Measurements from ENCODE around the gene CRNKL1. TPM values are rescaled to one million over a fixed set of nuclear protein-coding genes. Genes with fewer than 3 reads are reported as not detected.

The CRNKL1 gene
- 30.5 and 34.9 TPM in 2 replicates for total RNA-seq (2014; rRNA removed; shearing (Covaris generic))
- 9.2 and 17.3 TPM in 2 replicates for polyA plus RNA-seq (2014; cell fraction: nucleus; rRNA removed)

DNA sequence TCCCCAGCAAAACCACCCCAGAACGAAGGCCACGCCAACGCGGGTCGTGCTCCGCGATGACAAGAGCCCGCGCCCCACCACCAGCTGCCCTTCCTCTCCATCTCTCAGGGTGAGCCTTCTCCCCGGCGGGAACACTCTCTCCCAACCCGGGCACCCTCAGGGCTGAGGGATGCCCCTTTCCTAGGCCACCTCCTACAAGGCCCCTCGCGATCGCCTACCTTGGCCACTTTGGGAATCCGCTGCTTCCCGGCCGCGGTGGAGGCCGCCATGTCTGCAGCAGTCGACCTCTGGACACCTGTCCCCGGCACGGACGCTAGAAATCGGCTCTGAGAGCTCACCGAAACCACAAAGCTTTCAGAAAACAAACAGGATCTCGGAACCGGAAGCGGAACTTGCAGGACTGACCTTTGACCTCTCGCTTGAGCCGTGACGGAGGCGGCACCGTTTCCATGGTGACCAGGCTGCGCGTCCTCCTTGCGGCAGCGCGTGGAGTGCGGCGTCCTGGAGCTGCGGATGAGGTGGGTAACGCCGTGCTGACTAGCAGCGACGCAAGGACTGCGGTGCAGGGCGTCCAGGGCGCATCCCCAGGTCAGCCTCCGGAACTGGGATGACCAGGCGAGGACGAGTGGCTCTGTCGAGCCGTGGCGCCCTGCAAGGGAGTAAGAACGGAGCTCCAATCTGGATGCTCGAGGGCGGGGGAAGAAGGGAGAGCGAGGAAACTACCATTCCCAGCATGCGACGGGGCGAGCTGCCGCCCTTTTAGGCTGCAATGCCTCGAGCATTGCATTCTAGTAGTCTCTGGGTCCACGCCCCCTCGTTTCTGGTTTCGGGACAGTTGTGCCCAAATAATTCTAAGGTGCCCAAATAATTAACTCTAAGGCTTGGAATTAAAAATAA is at the start of gene CRNKL1, which contains the start of gene CFAP61:
CRNKL1 (minus strand) TSS at position 393 of the 897 bp plus-strand sequence; CDS start at position 269, 124 bp downstream.
CFAP61 (plus strand) TSS at position 459 of the 897 bp plus-strand sequence. CDS start 4,122 bp downstream, outside the sequence.
- peak; percentile 96 for DNase-seq (ENCODE audit: extremely low read depth, low read depth)

DNA sequence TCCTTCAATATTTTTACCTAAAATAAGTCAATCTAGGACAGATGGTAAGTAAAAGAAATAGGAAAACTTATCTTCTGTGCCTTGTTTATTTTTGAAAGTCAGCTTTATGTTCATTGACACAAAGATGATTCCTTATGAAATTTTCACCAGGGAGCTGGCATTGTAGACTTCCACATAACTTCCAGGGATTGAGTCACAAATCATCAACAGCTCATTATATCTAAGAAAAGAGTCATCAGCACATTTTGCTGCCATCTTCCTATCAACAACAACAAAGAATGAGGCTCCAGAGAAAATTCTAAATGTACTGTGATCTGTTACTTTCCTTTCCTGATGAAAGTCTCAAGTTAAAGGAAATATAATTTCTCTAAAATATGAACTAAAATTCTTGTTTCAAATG is 48.6 kb upstream of the CRNKL1 start:
- DNase-seq (ENCODE audit: extremely low read depth, low read depth), result no peak

DNA sequence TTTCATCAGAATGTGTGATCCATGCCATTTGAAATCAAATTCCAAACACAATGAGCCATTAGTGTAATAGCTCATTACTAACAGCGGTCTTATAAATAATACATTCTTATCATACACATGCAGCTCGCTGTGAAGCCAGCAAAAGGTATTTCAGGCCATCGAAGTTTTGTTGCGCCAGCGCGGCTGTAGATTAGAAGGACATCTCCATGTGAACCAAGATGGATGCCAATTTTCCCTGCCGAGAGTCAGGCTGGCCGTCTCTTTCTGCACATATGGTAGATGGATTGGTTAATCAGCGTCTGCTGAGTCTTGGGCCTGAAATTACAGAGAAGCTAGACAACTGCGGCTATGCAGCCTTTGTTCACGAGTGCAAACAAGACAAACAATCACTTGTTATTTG is 44.2 kb upstream of the CRNKL1 start:
- DNase-seq (ENCODE audit: extremely low read depth, low read depth), result no peak

DNA sequence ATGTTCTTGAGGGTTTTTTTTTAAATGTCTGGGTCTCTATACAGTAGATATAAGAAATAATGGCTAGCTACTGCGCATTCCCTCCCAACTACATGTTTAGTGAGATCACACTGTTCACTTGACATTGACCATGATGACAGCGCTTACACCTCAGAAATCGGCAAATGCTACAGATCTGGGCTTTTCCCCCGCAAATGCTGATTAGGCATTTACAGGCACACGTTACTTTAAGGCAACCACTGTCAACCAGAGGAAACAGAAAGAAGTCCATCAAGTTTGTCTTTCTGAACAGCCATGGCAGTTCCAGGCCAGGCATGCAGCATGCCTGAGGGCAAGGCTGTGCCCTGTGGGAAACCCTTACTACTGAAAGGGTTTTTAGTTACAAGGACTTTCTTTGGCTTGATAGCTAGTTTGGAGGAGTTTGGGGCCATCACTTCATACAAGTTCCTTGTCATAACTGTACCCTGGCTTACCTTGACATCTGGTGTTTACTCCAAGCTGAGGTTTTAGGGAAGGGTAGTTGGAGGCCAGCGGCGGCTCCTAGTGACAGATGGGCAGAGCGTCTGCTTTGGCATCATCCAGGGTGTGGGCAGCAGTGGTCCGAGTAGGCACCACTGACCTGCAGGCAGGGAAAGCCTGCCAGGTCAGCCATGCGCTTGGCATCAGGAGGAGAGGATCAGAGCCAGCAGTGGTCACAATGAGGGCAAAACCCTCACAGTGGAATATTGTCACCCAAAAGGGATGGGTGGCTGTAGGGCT is 43.0 kb upstream of the CRNKL1 start:
- no peak for DNase-seq (ENCODE audit: extremely low read depth, low read depth)

DNA sequence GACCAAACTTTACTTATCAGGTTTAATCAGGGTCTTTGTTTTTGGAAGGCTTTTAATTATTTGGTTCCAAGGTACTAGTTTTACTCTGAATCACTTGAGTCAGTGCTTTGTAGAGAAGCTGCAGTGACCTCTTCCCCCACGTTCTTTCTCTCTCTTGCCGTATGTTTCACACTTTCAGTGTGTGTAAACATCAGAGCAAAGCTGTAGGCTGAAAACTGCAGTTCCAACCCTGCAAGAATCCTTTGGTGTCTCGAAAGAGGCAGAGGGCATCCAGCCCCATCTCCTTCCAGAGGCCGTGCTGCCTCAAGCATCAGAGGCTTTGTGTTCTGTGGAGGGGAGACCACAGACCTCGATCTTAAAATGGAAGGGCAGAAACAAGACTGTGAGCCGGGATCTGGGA is 42.1 kb upstream of the CRNKL1 start:
- no peak for DNase-seq (ENCODE audit: extremely low read depth, low read depth)

DNA sequence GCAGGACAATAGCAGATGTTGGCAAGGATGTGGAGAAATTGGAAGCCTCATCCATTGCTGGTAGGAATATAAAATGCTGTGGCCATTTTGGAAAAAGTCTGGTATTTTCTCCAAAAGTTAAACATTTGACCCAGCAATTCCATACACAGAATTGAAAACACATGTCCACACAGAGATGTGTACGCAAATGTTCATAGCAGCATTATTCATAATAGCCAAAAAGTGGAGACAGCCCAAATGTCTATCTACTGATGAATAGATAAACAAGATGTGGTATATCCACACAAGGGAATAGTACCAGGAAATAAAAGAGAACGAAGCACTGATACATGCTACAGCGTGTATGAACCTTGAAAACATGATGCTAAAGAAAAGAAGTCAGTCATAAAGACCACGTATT is 40.6 kb upstream of the CRNKL1 start:
- no peak for DNase-seq (ENCODE audit: extremely low read depth, low read depth)

DNA sequence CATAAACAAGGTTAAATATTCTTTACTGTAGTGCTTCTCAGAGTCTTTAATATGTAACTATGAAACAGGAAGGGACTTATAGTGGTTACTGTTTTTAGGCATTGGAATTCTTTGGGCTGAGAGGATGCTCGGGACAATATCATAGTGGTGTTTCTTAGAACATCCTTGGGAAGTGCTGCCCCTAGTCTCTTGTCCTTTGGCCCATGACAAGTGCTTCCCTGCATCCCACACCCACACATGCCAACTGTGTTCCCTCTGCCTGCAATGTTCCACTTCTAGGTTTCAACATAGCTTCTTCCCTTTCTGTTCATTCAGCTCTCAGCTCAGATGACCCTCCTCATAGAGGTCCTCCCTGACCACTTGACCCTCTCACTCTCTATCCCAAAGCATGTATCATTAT is 37.7 kb upstream of the CRNKL1 start:
- DNase-seq (ENCODE audit: extremely low read depth, low read depth), result no peak

DNA sequence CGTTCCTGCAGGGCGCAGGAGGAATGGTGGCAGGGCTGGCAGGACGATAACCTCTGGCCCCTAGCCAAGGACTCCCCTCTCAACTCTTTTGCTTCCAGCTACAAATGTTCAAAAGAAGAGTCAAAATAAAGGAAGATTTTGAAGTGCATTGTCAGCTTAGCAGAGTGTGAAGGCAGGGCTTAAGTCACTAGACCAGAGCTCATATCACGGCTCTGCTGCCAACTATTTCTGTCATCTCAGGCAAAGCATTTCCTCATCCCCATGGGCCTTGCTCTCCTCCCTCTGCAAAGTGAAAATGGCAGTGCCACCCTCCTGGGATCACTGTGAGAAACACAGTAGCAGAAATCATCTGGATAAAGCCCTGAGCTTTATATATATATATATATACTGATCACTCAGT is 36.8 kb upstream of the CRNKL1 start:
- DNase-seq (ENCODE audit: extremely low read depth, low read depth), result no peak

DNA sequence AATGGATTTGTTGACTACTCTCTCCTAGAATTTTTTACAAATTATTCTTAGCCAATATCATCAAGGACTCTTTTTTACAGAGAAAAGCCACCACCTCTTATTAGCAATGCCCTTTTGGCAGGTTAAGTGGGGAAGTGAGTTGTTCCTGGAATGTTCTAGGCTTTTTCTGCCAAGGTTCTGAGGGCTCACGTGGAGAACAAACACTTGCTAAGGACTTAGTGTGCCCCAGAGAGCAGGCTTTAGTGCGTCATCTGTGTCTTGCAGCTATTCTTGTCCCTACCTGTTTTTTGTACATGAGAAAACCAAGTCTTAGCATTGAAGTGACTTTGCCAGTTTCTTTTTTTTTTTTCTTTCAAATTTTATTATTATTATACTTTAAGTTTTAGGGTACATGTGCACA is 33.5 kb upstream of the CRNKL1 start:
- DNase-seq (ENCODE audit: extremely low read depth, low read depth), result no peak

DNA sequence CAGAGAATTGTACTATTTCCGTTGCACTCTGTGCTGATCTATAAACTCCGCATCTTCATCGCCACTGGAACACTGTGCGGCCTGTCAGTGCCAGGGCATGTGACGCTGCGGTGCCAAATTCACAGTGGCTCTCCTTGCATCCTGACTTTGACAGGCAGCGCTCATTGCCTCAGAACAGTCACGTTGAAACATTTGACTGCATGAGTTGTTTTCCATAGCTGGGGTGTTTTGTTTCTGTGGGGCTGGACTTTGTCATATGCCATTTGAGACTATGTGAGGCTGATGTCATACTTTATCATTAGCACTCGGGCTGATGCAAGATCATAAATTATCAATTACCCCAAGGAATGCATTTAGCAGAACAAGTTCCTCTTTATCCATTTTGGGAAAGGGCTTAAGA is 32.8 kb upstream of the CRNKL1 start:
- no peak for DNase-seq (ENCODE audit: extremely low read depth, low read depth)

DNA sequence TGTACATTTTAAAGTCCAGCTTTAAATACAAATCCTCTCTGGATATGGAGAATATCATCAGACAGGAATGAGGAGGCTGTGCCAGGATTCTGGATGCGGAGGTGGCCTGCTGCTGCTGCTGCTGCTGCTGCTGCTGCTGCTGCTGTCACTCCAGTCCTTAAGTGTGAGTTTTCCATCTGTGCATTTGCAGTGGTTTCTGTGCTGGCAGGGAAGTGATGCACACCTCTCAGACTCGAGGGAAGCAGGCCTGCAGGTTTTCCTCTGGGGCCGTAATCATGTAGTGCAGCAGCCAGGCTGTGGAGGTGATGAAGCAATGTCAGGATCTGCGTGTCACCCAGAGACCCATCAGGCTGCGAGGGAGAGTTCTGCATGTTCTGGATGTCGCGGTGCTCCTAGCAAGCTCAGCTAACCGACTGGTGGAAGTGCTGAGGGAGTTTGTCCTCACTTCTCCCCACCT is 32.1 kb upstream of the CRNKL1 start:
- no peak for DNase-seq (ENCODE audit: extremely low read depth, low read depth)

DNA sequence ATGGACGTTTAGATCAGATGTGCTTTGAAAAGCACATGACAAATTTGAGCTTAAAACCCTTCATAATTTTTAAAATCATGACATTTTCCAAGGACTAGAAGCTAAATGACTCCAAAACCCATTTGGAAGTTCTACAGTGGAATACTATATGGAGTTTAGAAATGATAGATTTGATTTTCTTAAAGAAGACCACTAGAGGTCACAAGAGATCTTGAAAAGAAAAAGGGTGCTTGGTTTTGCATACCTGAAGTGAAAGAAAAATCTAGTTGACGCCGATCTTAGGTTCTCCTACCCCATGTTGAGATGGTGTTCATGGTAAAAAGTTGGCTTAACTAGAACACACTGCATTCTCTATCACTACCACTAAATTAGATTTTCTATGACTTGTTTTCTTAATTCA is 31.5 kb upstream of the CRNKL1 start:
- DNase-seq (ENCODE audit: extremely low read depth, low read depth), result peak; percentile 46

DNA sequence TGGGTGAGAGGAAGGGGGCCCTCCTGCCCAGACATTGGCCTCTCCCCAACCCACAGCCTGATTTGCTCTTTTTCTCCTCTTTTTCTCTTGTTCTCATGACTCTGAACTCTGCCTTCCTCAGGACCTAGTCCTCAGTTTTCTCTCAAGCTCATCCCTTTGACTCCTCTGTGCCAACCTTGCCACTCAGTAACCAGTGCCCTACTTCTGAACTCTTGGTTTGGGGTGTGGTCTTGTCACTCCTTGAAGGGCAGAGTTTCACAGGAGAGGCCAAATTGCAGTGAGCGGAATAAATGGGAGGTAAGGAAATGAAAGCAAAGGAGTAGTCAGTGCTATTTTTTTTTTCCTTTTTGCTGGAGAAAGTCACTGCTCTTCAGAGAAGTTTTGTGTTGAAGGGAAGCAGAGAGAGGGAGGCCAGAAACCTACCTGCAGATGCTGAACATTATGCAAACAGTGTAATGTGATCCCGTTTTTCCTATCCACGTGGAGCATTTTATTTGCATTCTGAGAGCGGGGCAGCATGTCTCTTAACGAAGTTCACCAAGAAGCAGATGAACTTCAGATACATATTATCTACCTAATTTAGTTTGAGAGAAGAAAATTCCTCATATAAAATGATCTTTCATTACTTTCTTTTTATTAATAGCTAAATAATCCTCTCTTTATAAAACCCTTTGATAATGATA is 27.0 kb upstream of the CRNKL1 start:
- DNase-seq (ENCODE audit: extremely low read depth, low read depth), result no peak

DNA sequence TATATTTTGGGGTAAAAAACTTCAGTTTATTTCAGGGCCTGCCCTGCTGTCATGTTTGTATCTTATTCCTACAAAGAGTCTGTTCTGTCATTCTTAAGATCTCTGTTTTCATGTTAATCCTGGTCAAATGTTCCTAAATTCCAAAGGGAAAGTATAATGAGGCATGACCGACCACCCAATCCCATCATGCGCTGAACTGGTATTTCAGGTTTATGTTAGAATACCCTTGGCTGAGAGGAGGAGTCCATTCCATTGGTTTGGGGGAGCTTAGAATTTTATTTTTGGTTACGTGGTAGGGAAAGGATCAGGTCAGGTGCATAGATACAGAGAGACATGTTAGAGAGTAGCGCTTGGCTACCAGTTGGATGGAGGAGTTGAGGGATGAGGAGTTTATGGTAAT is 25.8 kb upstream of the CRNKL1 start:
- no peak for DNase-seq (ENCODE audit: extremely low read depth, low read depth)

DNA sequence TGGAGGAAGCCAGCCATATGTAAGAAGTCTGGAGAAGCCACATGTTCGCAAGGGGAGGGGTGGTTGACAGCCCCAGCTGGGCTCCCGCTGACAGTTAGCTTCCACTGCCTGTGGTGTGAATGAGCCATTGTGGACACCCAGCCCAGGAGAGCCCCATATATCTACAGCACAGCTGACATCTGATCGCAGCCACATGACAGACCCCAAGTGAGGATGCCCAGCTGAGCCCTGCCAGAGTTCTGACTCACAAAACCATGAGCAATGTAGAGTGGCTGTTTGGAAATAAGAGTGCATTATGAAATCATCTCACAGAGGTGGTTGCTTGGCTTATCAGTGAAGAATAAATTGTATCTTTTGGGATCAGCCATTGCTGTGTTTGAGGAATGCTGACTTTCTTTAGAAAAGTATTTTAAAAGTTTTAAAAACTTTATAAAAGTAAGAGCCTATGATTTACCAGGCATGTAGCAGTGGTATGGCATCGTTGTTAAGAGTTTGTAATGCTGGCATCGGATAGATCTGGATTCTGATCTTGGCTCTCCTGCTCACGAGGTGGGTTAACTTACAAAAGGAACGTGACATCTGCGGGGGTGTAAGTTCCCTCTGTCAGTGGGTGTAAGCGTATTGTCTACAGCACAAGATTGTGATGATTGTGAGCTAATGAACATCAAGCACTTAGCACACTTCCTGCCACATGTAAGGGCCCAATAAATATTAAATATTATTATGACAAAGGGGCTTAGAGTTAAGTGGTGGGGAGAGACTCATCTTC is 24.2 kb upstream of the CRNKL1 start:
- DNase-seq (ENCODE audit: extremely low read depth, low read depth), result no peak

DNA sequence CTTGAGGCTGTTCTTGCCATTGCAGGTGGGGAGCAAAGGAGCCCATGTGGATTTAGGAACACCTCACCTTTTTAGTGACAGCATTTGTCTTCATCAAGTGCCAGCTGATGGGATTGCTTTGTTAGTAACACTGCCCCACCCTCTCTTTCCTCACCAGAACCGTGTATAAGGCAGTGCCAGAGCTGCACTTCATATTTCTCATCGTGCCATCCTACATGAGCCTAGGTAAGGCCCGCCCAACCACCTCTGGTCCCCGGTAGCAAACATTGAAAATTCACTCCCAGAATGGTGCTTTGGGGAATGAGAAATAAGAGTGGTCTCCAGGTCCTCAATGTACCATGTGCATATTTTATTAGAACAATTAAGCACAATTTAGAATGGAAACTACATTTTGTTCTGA is 22.8 kb upstream of the CRNKL1 start:
- no peak for DNase-seq (ENCODE audit: extremely low read depth, low read depth)

DNA sequence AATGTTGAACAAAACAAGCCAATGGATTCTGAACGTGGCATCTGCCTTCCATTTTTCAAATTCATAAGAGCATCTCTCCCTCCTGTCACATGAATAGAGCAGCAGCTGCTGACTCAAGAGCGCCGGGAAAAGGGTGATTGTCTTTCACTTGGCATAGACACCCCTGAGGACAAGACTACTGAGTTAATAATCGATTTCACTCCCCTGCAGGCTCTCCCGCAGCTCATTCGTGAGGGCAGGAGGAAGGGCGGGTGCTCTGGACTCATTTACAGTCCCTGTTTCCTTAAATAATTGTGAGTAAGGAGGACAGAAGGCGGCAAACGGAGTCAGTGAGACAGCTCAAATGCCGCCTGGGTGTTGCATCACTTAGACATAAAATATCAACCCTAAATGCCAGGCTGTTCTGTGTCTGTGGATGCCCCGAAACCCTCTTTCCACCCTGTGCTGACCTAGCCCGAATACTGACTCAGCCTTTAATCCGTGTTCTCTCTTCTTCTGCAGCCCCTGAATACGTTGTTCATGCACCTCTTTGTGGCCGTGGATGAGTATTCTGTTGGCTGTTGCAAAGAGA is 21.6 kb upstream of the CRNKL1 start:
- DNase-seq (ENCODE audit: extremely low read depth, low read depth), result no peak

DNA sequence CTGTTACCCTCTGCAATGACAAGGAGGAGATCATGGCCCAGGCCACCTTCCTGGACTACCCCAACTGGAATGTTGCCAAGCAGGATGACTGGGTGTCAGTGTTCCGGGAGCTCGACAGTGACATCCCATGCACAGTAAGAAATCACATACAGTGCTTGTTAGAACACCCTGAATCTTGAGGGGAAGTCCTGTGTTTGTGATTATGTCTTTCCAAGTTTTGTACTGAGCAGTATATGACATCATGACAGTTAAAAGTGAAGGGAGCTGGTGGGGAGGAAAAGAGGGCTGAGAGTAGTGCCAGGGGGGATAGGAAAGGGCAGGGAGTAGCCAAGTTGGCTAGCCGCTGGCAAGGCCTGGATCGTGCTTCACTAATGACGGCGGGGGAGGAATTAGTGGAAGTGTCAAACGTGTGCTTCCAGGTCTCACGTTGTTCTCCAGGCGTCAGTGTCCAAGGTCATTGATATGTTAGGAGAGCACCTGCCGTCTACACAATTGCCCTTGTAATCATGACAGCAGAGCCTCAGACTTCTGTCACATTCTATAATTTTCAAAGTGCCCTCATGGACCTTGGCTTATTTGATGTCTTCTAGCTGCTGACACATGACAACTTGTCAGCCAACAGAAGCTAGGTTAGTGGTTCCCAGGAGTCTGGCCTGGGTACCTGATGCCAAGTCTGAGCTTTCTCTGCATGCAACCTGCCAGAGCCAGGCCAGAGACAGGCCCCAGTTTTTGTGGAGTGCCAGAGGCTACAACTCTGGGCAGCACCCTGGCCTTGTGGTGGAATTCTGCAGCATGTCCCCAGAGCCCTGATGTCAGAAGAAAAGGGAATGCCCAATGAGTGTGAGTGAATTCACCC is 18.8 kb upstream of the CRNKL1 start:
- DNase-seq (ENCODE audit: extremely low read depth, low read depth), result no peak

DNA sequence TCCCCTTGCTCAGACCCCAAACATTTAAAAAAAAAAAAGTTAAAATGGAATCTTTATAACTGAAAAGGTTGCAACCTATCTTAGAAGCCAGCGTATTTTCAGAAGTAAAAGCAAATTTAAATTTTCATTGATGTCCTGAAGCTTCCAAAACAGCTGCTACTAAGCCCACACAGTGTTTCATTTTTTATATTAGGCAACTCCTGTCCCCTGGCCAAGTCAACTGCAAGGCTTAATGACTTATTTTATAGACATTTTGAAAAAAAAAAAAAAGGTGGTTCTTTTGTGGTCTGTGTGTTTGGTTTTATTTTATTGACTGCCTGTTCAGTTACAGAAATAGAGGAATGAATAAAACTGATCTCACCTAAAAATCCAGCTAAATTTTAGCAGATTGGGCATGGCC is 13.1 kb upstream of the CRNKL1 start:
- DNase-seq (ENCODE audit: extremely low read depth, low read depth), result no peak

Measured in NCI-H460 (cell line).